ENCODE data around the gene AKAP13. TPM values are rescaled to one million over a fixed set of nuclear protein-coding genes. Genes with fewer than 3 reads are reported as not detected.

AKAP13 gene
- total RNA-seq, 4 donors from 2014 or later: 105 to 167 (median 129) TPM

- TF ChIP-seq, protein P1, sequence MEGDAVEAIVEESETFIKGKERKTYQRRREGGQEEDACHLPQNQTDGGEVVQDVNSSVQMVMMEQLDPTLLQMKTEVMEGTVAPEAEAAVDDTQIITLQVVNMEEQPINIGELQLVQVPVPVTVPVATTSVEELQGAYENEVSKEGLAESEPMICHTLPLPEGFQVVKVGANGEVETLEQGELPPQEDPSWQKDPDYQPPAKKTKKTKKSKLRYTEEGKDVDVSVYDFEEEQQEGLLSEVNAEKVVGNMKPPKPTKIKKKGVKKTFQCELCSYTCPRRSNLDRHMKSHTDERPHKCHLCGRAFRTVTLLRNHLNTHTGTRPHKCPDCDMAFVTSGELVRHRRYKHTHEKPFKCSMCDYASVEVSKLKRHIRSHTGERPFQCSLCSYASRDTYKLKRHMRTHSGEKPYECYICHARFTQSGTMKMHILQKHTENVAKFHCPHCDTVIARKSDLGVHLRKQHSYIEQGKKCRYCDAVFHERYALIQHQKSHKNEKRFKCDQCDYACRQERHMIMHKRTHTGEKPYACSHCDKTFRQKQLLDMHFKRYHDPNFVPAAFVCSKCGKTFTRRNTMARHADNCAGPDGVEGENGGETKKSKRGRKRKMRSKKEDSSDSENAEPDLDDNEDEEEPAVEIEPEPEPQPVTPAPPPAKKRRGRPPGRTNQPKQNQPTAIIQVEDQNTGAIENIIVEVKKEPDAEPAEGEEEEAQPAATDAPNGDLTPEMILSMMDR (IDR thresholded peaks at IDR 0.05): no peak
- TF ChIP-seq POLR2A (IDR thresholded peaks at IDR 0.05): no peak
- intact Hi-C loops (cut with DNase I; ENCODE audit: low total_unique reads): loop anchor here (10.0 kb wide), 1 partner anchor 212 kb away; no protein-coding TSS in a partner anchor
- no peak overlapping the region for H3K4me3 ChIP-seq (ENCODE audit: low read depth, poor library complexity, severe bottlenecking)
- WGBS, 2 donors: 72 to 82% methylated on average over 2 of the region's 2 CpGs
- DNase-seq (ENCODE audit: low spot score in 2 of 2): no peak
Measured at GRCh38 chr15:85507114-85507513, 126.7 kb downstream of the AKAP13 start.

DNA sequence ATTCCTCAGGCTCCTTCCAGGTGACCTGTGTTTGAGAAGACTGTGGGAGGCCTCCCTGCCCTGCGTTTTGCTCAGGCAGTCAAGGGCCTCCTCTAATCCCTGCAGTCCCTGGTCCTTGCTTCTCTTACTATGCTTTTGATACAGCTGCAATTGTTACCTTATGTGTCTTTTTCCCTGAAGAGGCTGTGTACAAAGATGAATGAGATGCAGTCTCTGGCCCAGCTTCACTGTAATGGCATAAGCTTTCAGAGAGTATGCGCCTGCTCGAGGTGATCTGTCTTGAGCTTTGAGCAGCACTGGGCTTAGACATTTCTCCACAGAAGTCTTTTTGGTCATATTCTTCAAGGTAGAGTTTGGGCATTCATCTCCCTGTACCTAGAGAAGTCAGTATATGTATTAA, 129.6 kb downstream of the AKAP13 start:
- TF ChIP-seq POLR2A (IDR thresholded peaks at IDR 0.05): no peak
- TF ChIP-seq, protein P1 (IDR thresholded peaks at IDR 0.05): no peak
- no peak overlapping the region for H3K4me3 ChIP-seq (ENCODE audit: low read depth, poor library complexity, severe bottlenecking)
- intact Hi-C loops (cut with DNase I; ENCODE audit: low total_unique reads): loop anchor here (10.0 kb wide), 1 partner anchor 215 kb away; no protein-coding TSS in a partner anchor
- no peak for DNase-seq (ENCODE audit: low spot score in 2 of 2)
- 91 to 93% methylated on average over 3 of the region's 3 CpGs for WGBS, 2 donors

- 81 to 83% methylated on average over 3 of the region's 3 CpGs for WGBS, 2 donors
- TF ChIP-seq POLR2A (IDR thresholded peaks at IDR 0.05): no peak
- TF ChIP-seq, protein P1 (IDR thresholded peaks at IDR 0.05): no peak
- intact Hi-C loops (cut with DNase I; ENCODE audit: low total_unique reads): no loop called here
- DNase-seq (ENCODE audit: low spot score in 2 of 2): no peak
- no peak overlapping the region for H3K4me3 ChIP-seq (ENCODE audit: low read depth, poor library complexity, severe bottlenecking)
Measured at GRCh38 chr15:85514413-85514812, 134.0 kb downstream of the AKAP13 start.

- intact Hi-C loops (cut with DNase I; ENCODE audit: low total_unique reads): no loop called here
- WGBS, 2 donors: 56 to 58% methylated on average over 4 of the region's 4 CpGs
- no peak for TF ChIP-seq POLR2A (IDR thresholded peaks at IDR 0.05)
- TF ChIP-seq, protein P1 (IDR thresholded peaks at IDR 0.05): no peak
- H3K4me3 ChIP-seq (ENCODE audit: low read depth, poor library complexity, severe bottlenecking): no peak overlapping the region
- no peak for DNase-seq (ENCODE audit: low spot score in 2 of 2)
Measured at GRCh38 chr15:85515212-85515611, 134.8 kb downstream of the AKAP13 start.

- intact Hi-C loops (cut with DNase I; ENCODE audit: low total_unique reads): no loop called here
- WGBS, 2 donors: 88 to 91% methylated on average over 1 of the region's 1 CpG
- no peak for DNase-seq (ENCODE audit: low spot score in 2 of 2)
- TF ChIP-seq, protein P1 (IDR thresholded peaks at IDR 0.05): no peak
- no peak for TF ChIP-seq POLR2A (IDR thresholded peaks at IDR 0.05)
- H3K4me3 ChIP-seq (ENCODE audit: low read depth, poor library complexity, severe bottlenecking): no peak overlapping the region
Measured at GRCh38 chr15:85517086-85517485, 136.7 kb downstream of the AKAP13 start.
